ENCODE measurements around the gene GDI2. TPM values are rescaled to one million over a fixed set of nuclear protein-coding genes. Genes with fewer than 3 reads are reported as not detected.
A peak's percentile ranks its signal among the peaks of the same experiment; 100 is the strongest.
"Not testable (repeated sequence)": the region's sequence is repeated elsewhere in the genome, so short reads cannot be mapped to it uniquely, and the experiment has no call there.

The GDI2 gene
- total RNA-seq, 4 donors from 2014 or later, result 194 to 233 (median 210) TPM

DNA sequence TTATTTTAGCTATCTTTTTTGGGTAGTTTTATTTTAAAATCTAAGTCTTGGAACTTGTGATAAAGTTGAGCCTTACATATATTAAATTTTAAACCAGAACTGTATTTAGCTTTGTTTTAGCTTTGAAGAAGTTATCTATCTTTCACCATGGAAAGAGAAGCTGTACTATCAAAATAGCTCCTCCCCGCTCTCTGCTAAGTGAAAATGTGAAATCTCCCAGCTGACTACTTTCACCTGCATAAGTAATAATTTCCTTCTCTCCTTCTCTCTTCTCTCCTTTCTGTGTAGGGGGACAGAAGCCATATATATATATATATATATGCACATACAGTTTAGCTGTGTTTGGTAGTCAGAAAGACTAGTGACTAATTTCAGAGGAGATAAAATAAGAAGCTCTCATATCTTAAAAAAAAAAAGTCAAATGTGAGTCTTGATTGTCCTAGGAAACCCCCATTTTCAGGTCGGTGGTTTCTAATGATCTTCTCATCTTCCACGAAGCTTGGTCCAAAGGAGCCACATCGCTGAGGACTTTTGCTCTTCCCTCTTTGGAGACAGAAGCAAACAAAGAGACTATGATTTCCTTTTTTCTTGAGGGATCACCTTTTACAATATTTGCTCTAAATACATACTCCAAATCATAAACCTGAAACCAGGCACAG, 30.6 kb upstream of the GDI2 start:
- no peak overlapping the region for H3K4me3 ChIP-seq
- no peak for DNase-seq (ENCODE audit: extremely low spot score)
- WGBS, result 86% methylated on average over 4 of the region's 4 CpGs
- no peak for TF ChIP-seq EP300 (IDR thresholded peaks at IDR 0.05)
- no peak for TF ChIP-seq POLR2A (IDR thresholded peaks at IDR 0.05; ENCODE audit: low read depth)
- TF ChIP-seq POLR2AphosphoS5 (IDR thresholded peaks at IDR 0.05), result no peak
- TF ChIP-seq, protein P1, sequence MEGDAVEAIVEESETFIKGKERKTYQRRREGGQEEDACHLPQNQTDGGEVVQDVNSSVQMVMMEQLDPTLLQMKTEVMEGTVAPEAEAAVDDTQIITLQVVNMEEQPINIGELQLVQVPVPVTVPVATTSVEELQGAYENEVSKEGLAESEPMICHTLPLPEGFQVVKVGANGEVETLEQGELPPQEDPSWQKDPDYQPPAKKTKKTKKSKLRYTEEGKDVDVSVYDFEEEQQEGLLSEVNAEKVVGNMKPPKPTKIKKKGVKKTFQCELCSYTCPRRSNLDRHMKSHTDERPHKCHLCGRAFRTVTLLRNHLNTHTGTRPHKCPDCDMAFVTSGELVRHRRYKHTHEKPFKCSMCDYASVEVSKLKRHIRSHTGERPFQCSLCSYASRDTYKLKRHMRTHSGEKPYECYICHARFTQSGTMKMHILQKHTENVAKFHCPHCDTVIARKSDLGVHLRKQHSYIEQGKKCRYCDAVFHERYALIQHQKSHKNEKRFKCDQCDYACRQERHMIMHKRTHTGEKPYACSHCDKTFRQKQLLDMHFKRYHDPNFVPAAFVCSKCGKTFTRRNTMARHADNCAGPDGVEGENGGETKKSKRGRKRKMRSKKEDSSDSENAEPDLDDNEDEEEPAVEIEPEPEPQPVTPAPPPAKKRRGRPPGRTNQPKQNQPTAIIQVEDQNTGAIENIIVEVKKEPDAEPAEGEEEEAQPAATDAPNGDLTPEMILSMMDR (IDR thresholded peaks at IDR 0.05), result no peak
- no peaks in the 10 kb centered on the region for H3K27me3 ChIP-seq
- H3K9me3 ChIP-seq, result no peaks in the 10 kb centered on the region
- H3K36me3 ChIP-seq, result no peaks in the 10 kb centered on the region
- peaks cover 0 to 21% (median 15%) of the 10 kb centered on the region in 4 donors for H3K4me1 ChIP-seq
- intact Hi-C loops (cut with DNase I), result no loop called here
- H3K27ac ChIP-seq (replicated peaks in 1 of 4), result no peak overlapping the region

DNA sequence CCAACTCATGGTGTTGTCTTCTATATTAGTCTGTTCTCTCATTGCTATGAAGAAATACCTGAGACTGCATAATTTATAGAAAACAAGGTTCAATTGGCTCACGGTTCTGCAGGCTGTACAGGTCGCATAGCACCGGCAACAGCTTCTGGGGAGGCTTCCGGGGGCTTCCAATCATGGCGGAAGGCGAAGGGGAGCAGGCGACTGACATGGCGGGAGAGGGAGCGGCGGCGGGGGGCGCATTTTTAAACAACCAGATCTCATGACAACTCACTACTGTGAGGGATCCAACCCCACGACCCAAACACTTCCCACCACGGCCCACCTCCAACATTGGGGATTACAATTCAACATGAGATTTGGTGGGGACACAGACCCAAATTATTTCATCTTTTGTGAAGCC, 28.7 kb upstream of the GDI2 start:
- WGBS, result 87% methylated on average over 7 of the region's 14 CpGs
- intact Hi-C loops (cut with DNase I), result no loop called here
- no peak for DNase-seq (ENCODE audit: extremely low spot score)

DNA sequence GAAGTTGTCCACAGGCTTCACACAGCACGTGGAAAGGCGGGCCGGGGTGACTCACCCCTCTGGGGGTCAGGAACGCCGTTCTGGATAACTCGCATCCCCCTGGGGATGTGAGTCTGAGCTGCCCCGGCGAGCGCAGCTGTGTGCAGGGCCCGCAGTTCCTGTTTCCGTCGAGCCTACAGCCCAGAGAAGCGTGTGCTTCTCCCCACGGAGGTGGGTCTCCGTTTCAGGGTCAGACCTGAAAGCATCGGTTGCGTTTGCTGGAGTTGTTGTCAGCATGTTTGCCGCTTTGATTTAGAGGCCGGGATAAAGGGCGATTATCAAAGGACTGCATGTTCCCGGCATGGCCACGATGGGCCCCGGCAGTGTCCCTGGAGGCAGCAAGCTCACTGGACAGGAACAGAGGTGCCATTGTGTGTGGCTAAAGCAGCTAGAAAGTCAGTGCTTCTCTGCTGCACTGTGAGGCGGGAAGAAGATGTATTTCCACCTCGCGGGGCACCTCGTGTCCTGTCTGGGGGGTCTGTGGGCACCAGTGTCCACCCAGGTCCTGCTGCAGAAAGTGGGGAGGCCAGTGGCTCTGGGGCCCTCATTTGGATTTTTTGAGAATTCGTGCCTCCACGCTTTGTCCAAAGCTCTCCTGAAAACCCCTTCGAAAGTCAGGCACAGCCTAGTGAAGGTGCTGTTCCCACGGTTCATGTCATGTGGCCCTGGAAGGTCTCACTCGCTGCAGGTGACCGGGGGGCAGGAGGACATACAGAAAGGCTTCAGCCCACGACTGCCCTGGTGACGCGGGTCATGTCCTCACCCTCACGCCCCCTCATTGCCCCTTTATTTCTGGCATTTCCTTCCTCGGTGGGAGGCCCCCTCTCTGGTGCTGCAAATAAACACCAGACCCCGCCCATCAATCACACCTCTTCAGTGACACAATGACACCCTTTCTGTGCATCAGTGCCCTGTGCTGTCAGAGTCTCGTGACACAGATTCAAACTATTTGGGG, 27.4 kb upstream of the GDI2 start:
- no peaks in the 10 kb centered on the region for H3K36me3 ChIP-seq
- peak overlapping the region in 3 of 4 donors; percentile 3 to 51 (median 19) for H3K27ac ChIP-seq (replicated peaks in 1 of 4)
- intact Hi-C loops (cut with DNase I), result no loop called here
- H3K27me3 ChIP-seq, result no peaks in the 10 kb centered on the region
- peak overlapping the region; percentile 3 to 18 (median 12) for H3K4me3 ChIP-seq
- H3K9me3 ChIP-seq, result no peaks in the 10 kb centered on the region
- H3K4me1 ChIP-seq, result peaks cover 0 to 21% (median 9%) of the 10 kb centered on the region in 4 donors
- DNase-seq (ENCODE audit: extremely low spot score), result no peak
- TF ChIP-seq, protein P1 (IDR thresholded peaks at IDR 0.05), result no peak
- TF ChIP-seq POLR2AphosphoS5 (IDR thresholded peaks at IDR 0.05), result no peak
- WGBS, result 43% methylated on average over 39 of the region's 40 CpGs

More for the DNA sequence above, 28.7 kb upstream of the GDI2 start:
- Histone ChIP-seq H3K4me1 (peaks cover 0 to 21% (median 15%) of the 10 kb centered on the region in 4 donors), H3K9me3 (no peaks in the 10 kb centered on the region), H3K4me3 (no peak overlapping the region), H3K27ac (replicated peaks in 1 of 4) (no peak overlapping the region), H3K27me3 (no peaks in the 10 kb centered on the region), H3K36me3 (no peaks in the 10 kb centered on the region)
- TF ChIP-seq EP300 (IDR thresholded peaks at IDR 0.05) (no peak), POLR2AphosphoS5 (IDR thresholded peaks at IDR 0.05) (no peak), POLR2A (IDR thresholded peaks at IDR 0.05; ENCODE audit: low read depth) (no peak)
- TF ChIP-seq, protein P1 (IDR thresholded peaks at IDR 0.05), result no peak

DNA sequence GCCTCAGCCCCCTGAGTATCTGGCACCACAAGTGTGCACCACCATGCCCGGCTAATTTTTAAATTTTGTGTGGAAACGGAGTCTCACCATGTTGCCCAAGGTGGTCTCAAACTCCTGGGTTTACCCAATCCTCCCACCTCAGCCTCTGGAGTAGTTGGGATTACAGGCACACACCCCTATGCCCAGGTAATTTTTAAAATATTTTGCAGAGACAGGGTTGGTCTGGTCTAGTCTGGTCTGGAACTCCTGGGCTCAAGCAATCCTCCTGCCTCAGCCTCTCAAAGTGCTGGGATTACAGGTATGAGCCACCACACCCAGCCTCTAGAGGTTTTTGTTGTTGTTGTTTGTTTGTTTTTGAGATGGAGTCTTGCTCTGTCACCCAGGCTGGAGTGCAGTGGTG, 22.9 kb upstream of the GDI2 start:
- H3K9me3 ChIP-seq; DNase-seq (ENCODE audit: extremely low spot score); intact Hi-C loops (cut with DNase I); H3K4me3 ChIP-seq; H3K27me3 ChIP-seq; H3K27ac ChIP-seq (replicated peaks in 1 of 4); H3K4me1 ChIP-seq; H3K36me3 ChIP-seq: not testable (repeated sequence)
- 100% methylated on average over 2 of the region's 2 CpGs for WGBS

DNA sequence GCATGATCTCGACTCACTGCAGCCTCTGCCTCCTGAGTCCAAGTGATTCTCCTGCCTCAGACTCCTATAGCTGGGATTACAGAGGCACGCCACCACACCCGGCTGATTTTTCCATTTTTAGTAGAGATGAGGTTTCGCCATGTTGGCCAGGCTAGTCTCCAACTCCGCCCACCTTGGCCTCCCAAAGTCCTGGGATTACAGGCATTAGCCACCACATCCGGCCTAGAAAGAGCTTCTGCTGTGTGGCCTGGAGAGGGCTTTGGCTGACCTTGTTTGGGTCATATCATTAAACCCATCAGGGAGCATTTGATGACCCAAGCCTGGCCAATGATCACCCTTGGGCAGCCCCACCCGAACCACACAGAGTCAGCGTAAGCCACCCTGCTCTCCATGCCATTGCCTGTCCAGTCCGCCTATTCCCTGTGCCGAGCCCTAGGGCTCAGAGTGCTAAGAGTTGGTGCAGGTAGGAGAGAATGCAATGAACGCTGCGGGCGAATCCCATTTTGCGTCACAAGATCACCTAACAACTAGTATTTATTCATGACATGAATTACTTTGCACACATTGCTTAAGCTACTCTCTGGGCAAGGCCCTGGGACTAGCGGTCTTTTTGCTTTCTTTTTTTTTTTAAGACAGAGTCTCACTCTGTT, 22.3 kb upstream of the GDI2 start:
- H3K4me1 ChIP-seq, result peaks cover 0 to 9% (median 1%) of the 10 kb centered on the region in 4 donors
- intact Hi-C loops (cut with DNase I), result no loop called here
- peaks cover 0 to 6% (median 0%) of the 10 kb centered on the region in 4 donors for H3K27me3 ChIP-seq
- no peak for DNase-seq (ENCODE audit: extremely low spot score)
- H3K27ac ChIP-seq (replicated peaks in 1 of 4), result no peak overlapping the region
- no peak overlapping the region for H3K4me3 ChIP-seq
- H3K36me3 ChIP-seq, result no peaks in the 10 kb centered on the region
- 98% methylated on average over 13 of the region's 15 CpGs for WGBS
- H3K9me3 ChIP-seq, result no peaks in the 10 kb centered on the region
- TF ChIP-seq POLR2A (IDR thresholded peaks at IDR 0.05; ENCODE audit: low read depth) (no peak), EP300 (IDR thresholded peaks at IDR 0.05) (no peak), POLR2AphosphoS5 (IDR thresholded peaks at IDR 0.05) (no peak)
- TF ChIP-seq, protein P1 (IDR thresholded peaks at IDR 0.05), result no peak

All from esophagus muscularis mucosa (tissue), 4 donors.